ENCODE measurements around the gene BHMT2. TPM values are rescaled to one million over a fixed set of nuclear protein-coding genes. Genes with fewer than 3 reads are reported as not detected.
A peak's percentile ranks its signal among the peaks of the same experiment; 100 is the strongest.

BHMT2 gene
- total and polyA plus RNA-seq, 2 of the 13 experiments (the other 11 are each of a cell fraction or from before 2014, with no cell fraction given) = 13.8 to 18.8 TPM

DNA sequence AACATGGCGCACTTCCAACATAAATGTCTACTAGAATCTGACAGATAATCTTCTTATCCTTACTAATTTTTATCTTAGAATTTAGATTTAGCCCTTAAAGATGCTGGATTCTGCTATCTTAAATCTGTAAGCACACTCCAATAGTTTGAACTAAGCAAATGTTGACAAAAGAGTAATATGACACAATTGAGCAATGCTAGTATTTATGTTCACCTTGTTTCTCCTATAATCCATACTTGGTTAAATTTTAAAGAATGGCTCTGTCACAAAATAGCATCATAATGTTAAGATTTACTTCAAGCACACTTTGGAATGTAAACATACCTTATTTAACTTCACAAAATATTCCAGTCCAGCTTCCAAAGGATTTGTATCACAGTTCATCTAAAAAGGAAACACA is 45.6 kb upstream of the BHMT2 start (continued):
- TF ChIP-seq, protein P1, sequence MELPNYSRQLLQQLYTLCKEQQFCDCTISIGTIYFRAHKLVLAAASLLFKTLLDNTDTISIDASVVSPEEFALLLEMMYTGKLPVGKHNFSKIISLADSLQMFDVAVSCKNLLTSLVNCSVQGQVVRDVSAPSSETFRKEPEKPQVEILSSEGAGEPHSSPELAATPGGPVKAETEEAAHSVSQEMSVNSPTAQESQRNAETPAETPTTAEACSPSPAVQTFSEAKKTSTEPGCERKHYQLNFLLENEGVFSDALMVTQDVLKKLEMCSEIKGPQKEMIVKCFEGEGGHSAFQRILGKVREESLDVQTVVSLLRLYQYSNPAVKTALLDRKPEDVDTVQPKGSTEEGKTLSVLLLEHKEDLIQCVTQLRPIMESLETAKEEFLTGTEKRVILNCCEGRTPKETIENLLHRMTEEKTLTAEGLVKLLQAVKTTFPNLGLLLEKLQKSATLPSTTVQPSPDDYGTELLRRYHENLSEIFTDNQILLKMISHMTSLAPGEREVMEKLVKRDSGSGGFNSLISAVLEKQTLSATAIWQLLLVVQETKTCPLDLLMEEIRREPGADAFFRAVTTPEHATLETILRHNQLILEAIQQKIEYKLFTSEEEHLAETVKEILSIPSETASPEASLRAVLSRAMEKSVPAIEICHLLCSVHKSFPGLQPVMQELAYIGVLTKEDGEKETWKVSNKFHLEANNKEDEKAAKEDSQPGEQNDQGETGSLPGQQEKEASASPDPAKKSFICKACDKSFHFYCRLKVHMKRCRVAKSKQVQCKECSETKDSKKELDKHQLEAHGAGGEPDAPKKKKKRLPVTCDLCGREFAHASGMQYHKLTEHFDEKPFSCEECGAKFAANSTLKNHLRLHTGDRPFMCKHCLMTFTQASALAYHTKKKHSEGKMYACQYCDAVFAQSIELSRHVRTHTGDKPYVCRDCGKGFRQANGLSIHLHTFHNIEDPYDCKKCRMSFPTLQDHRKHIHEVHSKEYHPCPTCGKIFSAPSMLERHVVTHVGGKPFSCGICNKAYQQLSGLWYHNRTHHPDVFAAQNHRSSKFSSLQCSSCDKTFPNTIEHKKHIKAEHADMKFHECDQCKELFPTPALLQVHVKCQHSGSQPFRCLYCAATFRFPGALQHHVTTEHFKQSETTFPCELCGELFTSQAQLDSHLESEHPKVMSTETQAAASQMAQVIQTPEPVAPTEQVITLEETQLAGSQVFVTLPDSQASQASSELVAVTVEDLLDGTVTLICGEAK (IDR thresholded peaks at IDR 0.05) = no peak
- TF ChIP-seq, protein P1 (CRISPR knock-in tag; IDR thresholded peaks at IDR 0.05) = no peak
- TF ChIP-seq NRL (CRISPR knock-in tag; IDR thresholded peaks at IDR 0.05; ENCODE audit: borderline replicate concordance) = no peak
- peak; percentile 63; the same call in 1 of the 2 replicates for TF ChIP-seq MIER3 (CRISPR knock-in tag; IDR thresholded peaks at IDR 0.05; ENCODE audit: borderline replicate concordance)
- TF ChIP-seq ZNF670 (CRISPR knock-in tag; IDR thresholded peaks at IDR 0.05; ENCODE audit: borderline replicate concordance) = no peak
- TF ChIP-seq ZNF816 (CRISPR knock-in tag; IDR thresholded peaks at IDR 0.05; ENCODE audit: borderline replicate concordance) = no peak
- TF ChIP-seq HDAC2 (CRISPR knock-in tag; IDR thresholded peaks at IDR 0.05) = peak; percentile 75
- no peak for TF ChIP-seq MIER2 (CRISPR knock-in tag; IDR thresholded peaks at IDR 0.05)
- peak; percentile 84; the same call in 1 of the 2 replicates for TF ChIP-seq HMG20A (CRISPR knock-in tag; IDR thresholded peaks at IDR 0.05; ENCODE audit: borderline replicate concordance)
- TF ChIP-seq DRAP1 (CRISPR knock-in tag; IDR thresholded peaks at IDR 0.05) = no peak
- no peak for TF ChIP-seq ZUFSP (CRISPR knock-in tag; IDR thresholded peaks at IDR 0.05; ENCODE audit: borderline replicate concordance)
- TF ChIP-seq SIX4 (CRISPR knock-in tag; IDR thresholded peaks at IDR 0.05) = peak; percentile 91
- TF ChIP-seq MIXL1 (CRISPR knock-in tag; IDR thresholded peaks at IDR 0.05) = peak; percentile 90
- TF ChIP-seq ARNT (IDR thresholded peaks at IDR 0.05) = no peak
- peak; percentile 79 for TF ChIP-seq RARA (CRISPR knock-in tag; IDR thresholded peaks at IDR 0.05)
- TF ChIP-seq GMEB2 (CRISPR knock-in tag; IDR thresholded peaks at IDR 0.05; ENCODE audit: low read depth) = no peak
- peak; percentile 60; the same call in 1 of the 2 replicates for TF ChIP-seq TARDBP (CRISPR knock-in tag; IDR thresholded peaks at IDR 0.05)
